ENCODE results near the gene MLN. TPM values are rescaled to one million over a fixed set of nuclear protein-coding genes. Genes with fewer than 3 reads are reported as not detected.
A peak's percentile ranks its signal among the peaks of the same experiment; 100 is the strongest.

The MLN gene
- polyA plus RNA-seq, 2 of the 4 experiments (the other 2 are of a cell fraction) = not detected

DNA sequence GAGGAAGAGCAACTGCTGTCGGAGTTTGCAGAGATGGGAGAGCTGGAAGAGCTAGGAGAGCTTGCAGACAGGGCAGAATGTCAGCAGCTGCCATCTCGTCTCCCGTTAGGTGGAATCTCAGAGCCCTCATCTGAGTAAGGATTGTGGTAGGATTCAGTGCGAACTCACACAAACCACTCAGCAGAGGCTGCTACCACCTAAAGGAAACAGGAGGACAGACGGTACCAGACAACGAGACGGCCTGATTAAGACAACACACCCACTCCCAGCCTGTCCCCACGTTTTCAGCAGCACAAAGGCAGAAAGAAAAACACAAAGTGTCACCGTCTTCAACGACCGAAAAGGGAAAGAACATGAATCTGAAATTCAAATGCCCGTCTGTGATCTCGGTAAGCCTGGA is 19.0 kb downstream of the MLN start:
- 87% methylated on average over 13 of the region's 13 CpGs for WGBS (ENCODE audit: missing lambda C conversion rate)
- no peak overlapping the region for H3K4me2 ChIP-seq
- FAIRE-seq (no peak), DNase-seq (ENCODE audit: low read depth in 1 of 2, low spot score in 1 of 2) (no peak), ATAC-seq (no peak)
- H3K4me1 ChIP-seq = peaks cover 44% of the 10 kb centered on the region
- TF ChIP-seq, protein P1, sequence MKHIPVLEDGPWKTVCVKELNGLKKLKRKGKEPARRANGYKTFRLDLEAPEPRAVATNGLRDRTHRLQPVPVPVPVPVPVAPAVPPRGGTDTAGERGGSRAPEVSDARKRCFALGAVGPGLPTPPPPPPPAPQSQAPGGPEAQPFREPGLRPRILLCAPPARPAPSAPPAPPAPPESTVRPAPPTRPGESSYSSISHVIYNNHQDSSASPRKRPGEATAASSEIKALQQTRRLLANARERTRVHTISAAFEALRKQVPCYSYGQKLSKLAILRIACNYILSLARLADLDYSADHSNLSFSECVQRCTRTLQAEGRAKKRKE (CRISPR knock-in tag; IDR thresholded peaks at IDR 0.05; ENCODE audit: low read depth) = no peak
- CTCF ChIA-PET = interaction anchor here (1.0 to 1.2 kb wide), 2 partner anchors 12 to 14 kb away, joined by 3 to 5 read pairs; no protein-coding TSS in a partner anchor
- no peak overlapping the region for H3K4me3 ChIP-seq
- H3K9me3 ChIP-seq = no peaks in the 10 kb centered on the region
- POLR2A ChIA-PET = no interaction called here
- no peak overlapping the region for H3K27ac ChIP-seq

DNA sequence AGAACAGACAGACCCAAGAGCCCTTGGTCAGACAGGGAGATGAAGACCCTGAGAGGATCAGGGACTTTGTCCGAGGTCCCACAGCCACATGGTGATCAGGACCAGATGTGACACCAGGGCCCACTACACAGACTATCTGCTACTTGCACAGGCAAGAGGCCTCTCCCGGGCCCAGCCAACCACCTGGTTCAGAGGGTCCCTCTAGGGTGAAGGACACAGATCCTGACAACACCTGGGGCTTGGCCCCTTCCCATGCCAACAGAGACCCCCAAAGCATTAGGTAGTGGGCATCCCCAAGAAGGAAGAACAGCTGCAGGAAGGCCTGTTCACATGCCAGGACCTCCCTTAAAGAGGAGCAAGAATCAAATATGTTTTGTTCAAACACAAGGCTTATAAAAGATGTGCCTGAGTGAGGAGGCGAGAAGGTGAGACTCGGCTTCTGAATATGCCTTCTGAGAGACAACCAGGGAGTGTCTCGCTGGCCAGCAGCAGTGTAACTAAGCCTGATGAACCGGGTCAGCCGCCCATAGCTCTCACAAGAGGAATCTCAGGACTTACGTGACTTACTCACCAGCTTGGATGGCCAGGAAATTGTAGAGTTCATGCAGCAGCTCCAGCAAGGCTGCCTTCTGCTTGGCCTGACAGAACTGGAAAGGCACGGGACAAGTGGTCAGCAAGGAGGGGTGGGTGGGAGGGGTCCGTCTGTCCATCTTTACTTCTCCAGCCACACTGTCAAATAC is 19.9 kb downstream of the MLN start:
- ChIA-PET CTCF (interaction anchor here (1.0 to 6.7 kb wide), 3 partner anchors 11 to 14 kb away, joined by 3 to 62 read pairs (median 5); no protein-coding TSS in a partner anchor), POLR2A (no interaction called here)
- FAIRE-seq (no peak), DNase-seq (ENCODE audit: low read depth in 1 of 2, low spot score in 1 of 2) (no peak), ATAC-seq (no peak)
- no peaks in the 10 kb centered on the region for H3K9me3 ChIP-seq
- no peak overlapping the region for H3K4me2 ChIP-seq
- H3K4me3 ChIP-seq = no peak overlapping the region
- H3K27ac ChIP-seq = no peak overlapping the region
- TF ChIP-seq, protein P1 (CRISPR knock-in tag; IDR thresholded peaks at IDR 0.05; ENCODE audit: low read depth) = no peak
- TF ChIP-seq POLR2AphosphoS2 (conservative IDR thresholded peaks at IDR 0.05; ENCODE audit: low read length) (no peak), NR3C1 (IDR thresholded peaks at IDR 0.05) (no peak), NPAS2 (CRISPR knock-in tag; IDR thresholded peaks at IDR 0.05; ENCODE audit: borderline replicate concordance) (no peak), EP300 (IDR thresholded peaks at IDR 0.05) (no peak), MAFK (IDR thresholded peaks at IDR 0.05; ENCODE audit: partially characterized antibody) (no peak), FOXS1 (CRISPR knock-in tag; IDR thresholded peaks at IDR 0.05) (no peak), JUN (IDR thresholded peaks at IDR 0.05) (no peak), RARB (CRISPR knock-in tag; IDR thresholded peaks at IDR 0.05) (no peak), ZNF302 (CRISPR knock-in tag; IDR thresholded peaks at IDR 0.05) (no peak), TFCP2L1 (CRISPR knock-in tag; IDR thresholded peaks at IDR 0.05) (no peak)
- TF ChIP-seq, protein P2, sequence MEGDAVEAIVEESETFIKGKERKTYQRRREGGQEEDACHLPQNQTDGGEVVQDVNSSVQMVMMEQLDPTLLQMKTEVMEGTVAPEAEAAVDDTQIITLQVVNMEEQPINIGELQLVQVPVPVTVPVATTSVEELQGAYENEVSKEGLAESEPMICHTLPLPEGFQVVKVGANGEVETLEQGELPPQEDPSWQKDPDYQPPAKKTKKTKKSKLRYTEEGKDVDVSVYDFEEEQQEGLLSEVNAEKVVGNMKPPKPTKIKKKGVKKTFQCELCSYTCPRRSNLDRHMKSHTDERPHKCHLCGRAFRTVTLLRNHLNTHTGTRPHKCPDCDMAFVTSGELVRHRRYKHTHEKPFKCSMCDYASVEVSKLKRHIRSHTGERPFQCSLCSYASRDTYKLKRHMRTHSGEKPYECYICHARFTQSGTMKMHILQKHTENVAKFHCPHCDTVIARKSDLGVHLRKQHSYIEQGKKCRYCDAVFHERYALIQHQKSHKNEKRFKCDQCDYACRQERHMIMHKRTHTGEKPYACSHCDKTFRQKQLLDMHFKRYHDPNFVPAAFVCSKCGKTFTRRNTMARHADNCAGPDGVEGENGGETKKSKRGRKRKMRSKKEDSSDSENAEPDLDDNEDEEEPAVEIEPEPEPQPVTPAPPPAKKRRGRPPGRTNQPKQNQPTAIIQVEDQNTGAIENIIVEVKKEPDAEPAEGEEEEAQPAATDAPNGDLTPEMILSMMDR (IDR thresholded peaks at IDR 0.05) = no peak
- TF ChIP-seq, protein P3, sequence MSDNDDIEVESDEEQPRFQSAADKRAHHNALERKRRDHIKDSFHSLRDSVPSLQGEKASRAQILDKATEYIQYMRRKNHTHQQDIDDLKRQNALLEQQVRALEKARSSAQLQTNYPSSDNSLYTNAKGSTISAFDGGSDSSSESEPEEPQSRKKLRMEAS (IDR thresholded peaks at IDR 0.05) = no peak
- TF ChIP-seq, protein P4, sequence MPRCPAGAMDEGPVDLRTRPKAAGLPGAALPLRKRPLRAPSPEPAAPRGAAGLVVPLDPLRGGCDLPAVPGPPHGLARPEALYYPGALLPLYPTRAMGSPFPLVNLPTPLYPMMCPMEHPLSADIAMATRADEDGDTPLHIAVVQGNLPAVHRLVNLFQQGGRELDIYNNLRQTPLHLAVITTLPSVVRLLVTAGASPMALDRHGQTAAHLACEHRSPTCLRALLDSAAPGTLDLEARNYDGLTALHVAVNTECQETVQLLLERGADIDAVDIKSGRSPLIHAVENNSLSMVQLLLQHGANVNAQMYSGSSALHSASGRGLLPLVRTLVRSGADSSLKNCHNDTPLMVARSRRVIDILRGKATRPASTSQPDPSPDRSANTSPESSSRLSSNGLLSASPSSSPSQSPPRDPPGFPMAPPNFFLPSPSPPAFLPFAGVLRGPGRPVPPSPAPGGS (IDR thresholded peaks at IDR 0.05) = no peak
- TF ChIP-seq, protein P5, sequence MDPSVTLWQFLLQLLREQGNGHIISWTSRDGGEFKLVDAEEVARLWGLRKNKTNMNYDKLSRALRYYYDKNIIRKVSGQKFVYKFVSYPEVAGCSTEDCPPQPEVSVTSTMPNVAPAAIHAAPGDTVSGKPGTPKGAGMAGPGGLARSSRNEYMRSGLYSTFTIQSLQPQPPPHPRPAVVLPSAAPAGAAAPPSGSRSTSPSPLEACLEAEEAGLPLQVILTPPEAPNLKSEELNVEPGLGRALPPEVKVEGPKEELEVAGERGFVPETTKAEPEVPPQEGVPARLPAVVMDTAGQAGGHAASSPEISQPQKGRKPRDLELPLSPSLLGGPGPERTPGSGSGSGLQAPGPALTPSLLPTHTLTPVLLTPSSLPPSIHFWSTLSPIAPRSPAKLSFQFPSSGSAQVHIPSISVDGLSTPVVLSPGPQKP (IDR thresholded peaks at IDR 0.05; ENCODE audit: low read depth, low read length) = no peak
- H3K4me1 ChIP-seq = peaks cover 44% of the 10 kb centered on the region
- WGBS (ENCODE audit: missing lambda C conversion rate) = 82% methylated on average over 8 of the region's 10 CpGs

DNA sequence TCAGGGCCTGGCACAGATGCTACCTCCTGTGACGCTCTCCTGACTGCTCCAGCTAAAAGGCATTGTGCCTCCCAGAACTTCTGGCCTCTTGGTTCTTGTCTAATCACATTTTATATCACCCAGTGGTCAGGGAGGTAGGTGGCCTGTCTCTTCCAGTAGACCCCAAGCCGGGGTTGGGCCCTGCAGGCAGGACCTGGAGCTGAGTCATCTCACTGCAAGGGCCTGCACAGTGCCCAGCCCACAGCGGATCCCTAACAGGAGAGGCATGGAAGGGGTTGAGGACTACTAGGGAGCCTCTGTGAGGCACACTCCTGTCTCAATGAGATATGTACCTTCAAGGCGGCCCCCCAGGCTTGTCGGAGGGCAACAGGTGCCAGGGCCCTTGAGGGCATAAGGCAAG is 21.2 kb downstream of the MLN start:
- CTCF ChIA-PET = interaction anchor here (1.9 to 6.7 kb wide), 2 partner anchors 13 to 39 kb away, joined by 6 to 62 read pairs; no protein-coding TSS in a partner anchor
- TF ChIP-seq HOXB5 (CRISPR knock-in tag; IDR thresholded peaks at IDR 0.05) (no peak), KDM5A (IDR thresholded peaks at IDR 0.05) (no peak), NR3C1 (IDR thresholded peaks at IDR 0.05) (no peak), POLR2AphosphoS2 (conservative IDR thresholded peaks at IDR 0.05; ENCODE audit: low read length) (no peak), CBX8 (IDR thresholded peaks at IDR 0.05) (no peak), JUN (IDR thresholded peaks at IDR 0.05) (no peak), EHMT2 (IDR thresholded peaks at IDR 0.05; ENCODE audit: low read depth) (no peak), FOSL2 (IDR thresholded peaks at IDR 0.05) (no peak), FOSL2 (CRISPR knock-in tag; IDR thresholded peaks at IDR 0.05) (no peak), CHD4 (IDR thresholded peaks at IDR 0.05; ENCODE audit: borderline replicate concordance) (no peak), HOXA7 (CRISPR knock-in tag; IDR thresholded peaks at IDR 0.05) (no peak), SMC3 (IDR thresholded peaks at IDR 0.05) (no peak), KDM1A (IDR thresholded peaks at IDR 0.05; ENCODE audit: low read depth) (no peak), SREBF2 (IDR thresholded peaks at IDR 0.05) (no peak), HDAC2 (IDR thresholded peaks at IDR 0.05) (no peak), ZNF302 (CRISPR knock-in tag; IDR thresholded peaks at IDR 0.05) (no peak)
- TF ChIP-seq, protein P3 (IDR thresholded peaks at IDR 0.05) = no peak
- Histone ChIP-seq H3K4me1 (peaks cover 41% of the 10 kb centered on the region), H3K9me3 (no peaks in the 10 kb centered on the region), H3K4me2 (no peak overlapping the region; the same call in 2 of the 3 replicates), H3K4me3 (no peak overlapping the region), H3K27ac (peak overlapping the region in 1 of 2 experiments; percentile 87; a peak in 4 of 6 replicates)
- no peak for DNase-seq (ENCODE audit: low read depth in 1 of 2, low spot score in 1 of 2)
- ATAC-seq = no peak
- POLR2A ChIA-PET = no interaction called here
- FAIRE-seq = no peak
- 86% methylated on average over 2 of the region's 5 CpGs for WGBS (ENCODE audit: missing lambda C conversion rate)
